Neural progenitor cell (in vitro differentiated cells): ENCODE measurements around the gene LPIN1.

Source experiments
- EZH2 ChIP-seq: fragments of 200-600 bp; sonication (generic); IDR thresholded peaks from 2 replicates; pipeline ENCODE4 v1.6.1; 2017; ENCODE audit warnings: antibody characterized with exemption, mild to moderate bottlenecking, moderate library complexity
- TF ChIP-seq, protein P1 (sequence below): fragments of 200-600 bp; sonication (generic); IDR thresholded peaks from 2 replicates; pipeline ENCODE4 v1.5.1; 2017; ENCODE audit warnings: antibody characterized with exemption, mild to moderate bottlenecking

- no peak for TF ChIP-seq EZH2
- TF ChIP-seq, protein P1, sequence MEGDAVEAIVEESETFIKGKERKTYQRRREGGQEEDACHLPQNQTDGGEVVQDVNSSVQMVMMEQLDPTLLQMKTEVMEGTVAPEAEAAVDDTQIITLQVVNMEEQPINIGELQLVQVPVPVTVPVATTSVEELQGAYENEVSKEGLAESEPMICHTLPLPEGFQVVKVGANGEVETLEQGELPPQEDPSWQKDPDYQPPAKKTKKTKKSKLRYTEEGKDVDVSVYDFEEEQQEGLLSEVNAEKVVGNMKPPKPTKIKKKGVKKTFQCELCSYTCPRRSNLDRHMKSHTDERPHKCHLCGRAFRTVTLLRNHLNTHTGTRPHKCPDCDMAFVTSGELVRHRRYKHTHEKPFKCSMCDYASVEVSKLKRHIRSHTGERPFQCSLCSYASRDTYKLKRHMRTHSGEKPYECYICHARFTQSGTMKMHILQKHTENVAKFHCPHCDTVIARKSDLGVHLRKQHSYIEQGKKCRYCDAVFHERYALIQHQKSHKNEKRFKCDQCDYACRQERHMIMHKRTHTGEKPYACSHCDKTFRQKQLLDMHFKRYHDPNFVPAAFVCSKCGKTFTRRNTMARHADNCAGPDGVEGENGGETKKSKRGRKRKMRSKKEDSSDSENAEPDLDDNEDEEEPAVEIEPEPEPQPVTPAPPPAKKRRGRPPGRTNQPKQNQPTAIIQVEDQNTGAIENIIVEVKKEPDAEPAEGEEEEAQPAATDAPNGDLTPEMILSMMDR, result peak; percentile 93
Observed at GRCh38 chr2:11863513-11864328, 117.3 kb downstream of the LPIN1 start.
